Natural killer cell treated with Interleukin-12 subunit alpha and Interleukin-12 subunit beta and Interleukin-15 and Interleukin-18, amount 100 ng/mL, for 72 hours (primary cell): ENCODE results near the gene GIPC3. TPM values are rescaled to one million over a fixed set of nuclear protein-coding genes. Genes with fewer than 3 reads are reported as not detected.
"Not testable (repeated sequence)": the region's sequence is repeated elsewhere in the genome, so short reads cannot be mapped to it uniquely, and the experiment has no call there.

ENCODE experiments used
- ATAC-seq, 2 donors: fragments of 150-1000 bp; cut with Tn5 transposase in 1 of 2; sonication (Bioruptor Pico), chemical (Tn5 transposase) in 1 of 2; 2 replicates each; pipeline ENCODE4 v1.10.0; 2021
- DNase-seq: peaks from one replicate; pipeline ENCODE4 v3.0.0; 2022; ENCODE audit warnings: low spot score
- H3K27ac Mint-ChIP-seq, 2 donors: 1 replicate in 1 of 2; 2 replicates in 1 of 2; pipeline ENCODE4 v1.8.0; 2022; ENCODE audit warnings: mixed read lengths in 2 of 2, mild to moderate bottlenecking in 1 of 2, moderate library complexity in 1 of 2
- H3K27me3 Mint-ChIP-seq, 2 donors: 1 replicate in 1 of 2; 2 replicates in 1 of 2; pipeline ENCODE4 v1.8.0; 2022; ENCODE audit warnings: mixed read lengths in 2 of 2
- H3K36me3 Mint-ChIP-seq: one replicate; pipeline ENCODE4 v1.8.0; 2022; ENCODE audit warnings: mixed read lengths
- H3K4me1 Mint-ChIP-seq, 2 donors: 1 replicate in 1 of 2; 2 replicates in 1 of 2; pipeline ENCODE4 v1.8.0; 2022; ENCODE audit warnings: low read depth in 2 of 2, mixed read lengths in 2 of 2, mild to moderate bottlenecking in 1 of 2
- H3K4me3 Mint-ChIP-seq: one replicate; pipeline ENCODE4 v1.8.0; 2022; ENCODE audit warnings: mixed read lengths
- H3K9me3 Mint-ChIP-seq: 2 replicates; pipeline ENCODE4 v1.8.0; 2022; ENCODE audit warnings: mixed read lengths
- total RNA-seq, 2 donors: library from RNA; stranded (reverse); gene quantifications; one replicate each; pipeline ENCODE4 v1.2.3, GENCODE V29; 2022

Gene GIPC3
- total RNA-seq, 2 donors from 2014 or later = 0.25 to 0.40 TPM

DNA sequence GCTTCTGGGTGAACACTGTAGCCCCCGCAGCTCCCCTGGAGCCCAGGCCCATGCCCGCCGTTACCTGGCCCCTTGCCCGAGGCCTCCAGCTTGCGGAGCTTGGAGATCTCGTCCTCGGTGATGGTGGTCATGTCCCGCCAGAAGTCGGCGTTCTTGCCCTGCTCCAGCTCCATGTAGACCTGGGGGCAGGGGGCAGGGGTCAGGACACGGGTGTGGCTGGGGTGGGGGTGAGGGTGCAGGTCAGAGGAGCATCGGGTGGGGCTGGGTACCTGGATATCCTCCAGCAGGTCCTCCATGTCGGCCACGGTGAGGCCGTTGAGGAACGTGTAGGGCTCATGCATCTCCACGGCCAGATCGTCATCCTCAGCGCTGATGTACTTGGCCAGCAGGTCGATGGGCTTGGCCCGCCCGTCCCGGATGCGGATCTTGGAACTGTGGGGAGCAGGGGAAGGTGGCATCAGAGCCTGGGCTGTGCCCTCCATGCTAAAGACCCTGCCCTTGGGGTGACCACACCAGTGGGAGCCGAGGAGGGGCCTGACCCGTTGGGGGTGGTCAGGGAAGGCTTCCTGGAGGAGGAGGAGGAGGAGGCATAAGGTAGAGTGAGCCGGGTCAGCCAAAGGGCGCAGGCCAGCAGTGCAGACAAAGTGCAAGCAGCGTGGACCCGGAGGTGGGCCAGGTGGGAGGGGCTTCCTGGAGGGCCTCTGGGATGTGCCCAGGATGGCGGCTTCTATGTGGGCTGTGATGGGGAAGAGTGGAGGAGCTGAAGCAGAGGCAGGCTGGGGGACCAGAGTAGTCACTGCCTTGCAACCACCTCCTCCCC is 33.7 kb downstream of the GIPC3 start:
- Mint-ChIP-seq H3K27ac (no peak overlapping the region), H3K4me3 (no peak overlapping the region), H3K4me1 (peaks cover under 1% of the 10 kb centered on the region in 2 donors), H3K36me3 (no peaks in the 10 kb centered on the region), H3K27me3 (no peaks in the 10 kb centered on the region), H3K9me3 (no peaks in the 10 kb centered on the region)
- ATAC-seq (no peak), DNase-seq (no peak)

DNA sequence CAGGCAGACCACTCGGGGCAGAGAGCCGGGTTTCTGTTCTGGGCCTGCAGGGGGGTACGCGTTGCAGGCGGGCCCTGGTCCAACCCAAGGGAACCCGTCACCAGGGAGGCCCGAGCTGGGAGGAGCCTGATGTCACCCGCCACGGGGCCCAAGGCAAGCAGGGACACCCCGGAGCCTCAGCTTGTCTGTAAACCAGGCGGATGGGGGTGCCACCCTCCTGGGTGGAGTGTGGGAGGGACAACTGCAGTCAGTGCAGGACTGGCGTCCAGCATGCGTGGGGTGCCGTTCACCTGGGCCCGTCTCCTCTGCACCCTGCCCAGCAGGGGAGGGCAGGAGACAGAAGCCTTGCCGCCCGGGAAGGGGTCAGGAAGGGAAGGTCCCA is 34.3 kb downstream of the GIPC3 start:
- no peaks in the 10 kb centered on the region for H3K9me3 Mint-ChIP-seq
- H3K4me1 Mint-ChIP-seq = peaks cover 7% of the 10 kb centered on the region in 2 donors
- no peaks in the 10 kb centered on the region for H3K36me3 Mint-ChIP-seq
- no peak overlapping the region for H3K4me3 Mint-ChIP-seq
- no peak overlapping the region for H3K27ac Mint-ChIP-seq
- H3K27me3 Mint-ChIP-seq = no peaks in the 10 kb centered on the region
- ATAC-seq (no peak), DNase-seq (no peak)

DNA sequence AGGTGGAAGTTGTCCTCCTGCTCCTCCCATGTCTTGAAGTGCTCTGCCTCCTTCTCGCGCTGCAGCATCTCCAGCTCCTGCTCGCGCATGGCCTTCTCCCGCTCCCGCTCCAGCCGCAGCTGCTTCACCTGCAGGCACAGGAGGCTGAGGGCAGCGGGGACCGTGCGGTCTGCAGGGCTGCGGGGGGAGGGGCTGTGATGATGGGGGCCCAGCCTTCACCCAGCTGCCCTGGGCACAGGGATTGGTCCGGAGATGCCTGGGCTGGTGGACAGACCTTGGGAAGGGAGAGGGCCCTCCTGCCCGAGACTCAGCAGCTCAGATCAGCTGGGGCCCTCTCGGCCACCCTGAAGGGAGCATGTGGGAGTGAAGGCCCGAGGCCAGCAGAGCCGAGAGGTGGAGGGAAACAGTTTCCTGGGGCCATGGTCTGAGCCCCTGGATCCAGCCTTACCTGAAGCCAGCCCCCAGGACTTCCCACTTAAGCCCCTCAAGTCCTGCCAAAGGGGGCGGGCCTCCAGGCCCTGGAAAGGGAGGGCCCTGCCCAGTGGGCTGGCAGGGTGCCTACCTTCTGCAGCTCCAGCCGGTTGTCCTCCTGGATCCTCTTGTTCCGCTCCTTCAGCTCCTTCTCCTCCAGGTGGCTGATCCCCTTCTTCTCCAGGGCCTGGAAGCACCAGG is 35.0 kb downstream of the GIPC3 start:
- no peak overlapping the region for H3K27ac Mint-ChIP-seq
- peaks cover 7 to 8% of the 10 kb centered on the region in 2 donors for H3K4me1 Mint-ChIP-seq
- DNase-seq (no peak), ATAC-seq (no peak)
- H3K27me3 Mint-ChIP-seq = no peaks in the 10 kb centered on the region
- no peaks in the 10 kb centered on the region for H3K9me3 Mint-ChIP-seq
- H3K36me3 Mint-ChIP-seq = no peaks in the 10 kb centered on the region
- no peak overlapping the region for H3K4me3 Mint-ChIP-seq

DNA sequence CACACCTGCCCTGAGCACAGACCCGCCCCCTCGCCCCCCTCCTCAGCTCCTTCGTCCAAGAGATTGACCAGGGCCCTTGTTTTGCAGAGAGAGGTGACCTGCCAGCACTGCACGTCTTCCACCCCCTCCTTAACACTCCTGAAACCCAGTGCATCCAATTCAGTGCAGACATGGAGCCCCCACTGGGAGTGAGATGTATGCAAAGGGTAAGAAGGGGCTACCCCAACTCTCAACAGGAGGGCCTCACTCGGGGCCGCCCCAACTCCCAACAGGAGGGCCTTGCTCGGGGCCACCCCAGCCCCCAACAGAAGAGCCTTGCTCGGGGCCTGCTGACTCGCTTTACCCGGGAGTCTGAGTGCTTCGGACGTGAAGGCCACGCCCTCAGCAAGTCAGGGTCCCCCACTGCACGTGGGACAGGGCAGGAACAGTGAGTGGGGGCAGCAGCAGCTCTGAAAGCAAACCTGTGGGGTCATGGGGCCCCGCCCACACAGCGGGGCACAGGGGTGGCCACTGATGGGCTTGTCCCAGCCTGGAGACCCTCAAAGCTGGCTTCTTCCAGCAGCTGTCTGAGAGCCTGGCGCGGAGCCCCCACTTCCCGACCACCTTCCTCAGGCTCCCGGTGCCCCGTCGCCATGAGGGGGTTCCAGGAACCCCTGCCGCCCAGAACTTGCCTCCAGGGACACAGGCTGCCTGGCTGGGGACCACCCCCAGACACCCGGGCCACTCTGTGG is 35.7 kb downstream of the GIPC3 start:
- DNase-seq = no peak
- Mint-ChIP-seq H3K9me3 (no peaks in the 10 kb centered on the region), H3K36me3 (no peaks in the 10 kb centered on the region), H3K27me3 (no peaks in the 10 kb centered on the region), H3K4me1 (peaks cover 9 to 10% of the 10 kb centered on the region in 2 donors), H3K4me3 (no peak overlapping the region), H3K27ac (no peak overlapping the region)
- no peak for ATAC-seq

DNA sequence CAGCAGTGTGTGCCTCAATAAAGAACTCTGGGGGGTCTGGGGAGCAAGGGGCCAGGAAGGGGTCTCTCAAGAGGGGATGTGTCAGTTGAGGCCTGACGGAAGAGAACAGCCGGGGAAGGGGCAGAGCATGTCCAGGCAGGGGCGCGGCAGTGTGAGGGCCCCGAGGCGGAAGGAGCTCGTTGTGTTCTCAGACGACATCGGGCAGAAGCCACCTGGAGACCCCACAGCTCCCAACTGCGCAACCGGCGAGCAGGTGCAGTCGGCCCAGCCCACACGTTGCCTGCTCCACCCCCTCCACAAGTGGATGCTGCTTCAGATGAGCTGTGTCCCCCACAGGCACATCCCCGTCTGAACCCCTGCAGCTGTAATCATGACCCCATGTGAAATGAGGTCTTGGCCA is 36.4 kb downstream of the GIPC3 start:
- DNase-seq = no peak
- Mint-ChIP-seq H3K4me1 (peaks cover 14 to 15% of the 10 kb centered on the region in 2 donors), H3K9me3 (no peaks in the 10 kb centered on the region), H3K27me3 (no peaks in the 10 kb centered on the region), H3K27ac (no peak overlapping the region), H3K36me3 (no peaks in the 10 kb centered on the region), H3K4me3 (no peak overlapping the region)
- ATAC-seq = no peak

DNA sequence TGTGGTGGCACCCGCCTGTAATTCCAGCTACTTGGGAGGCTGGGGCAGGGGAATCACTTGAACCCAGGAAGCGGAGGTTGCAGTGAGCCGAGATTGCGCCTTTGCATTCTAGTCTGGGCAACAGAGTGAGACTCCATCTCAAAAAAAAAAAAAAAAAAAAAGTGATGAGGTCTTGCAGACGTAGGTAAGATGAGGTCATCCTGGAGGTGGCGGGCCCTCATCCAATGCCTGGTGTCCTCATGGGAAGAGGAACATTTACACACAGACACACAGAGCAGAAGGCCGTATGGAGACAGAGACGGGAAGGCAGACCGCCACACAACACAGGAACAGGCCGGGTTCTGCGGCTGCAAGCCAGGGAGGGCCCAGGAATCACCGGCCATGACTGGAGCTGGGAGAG is 36.9 kb downstream of the GIPC3 start:
- Mint-ChIP-seq H3K9me3 (no peaks in the 10 kb centered on the region), H3K4me1 (peaks cover 19 to 20% of the 10 kb centered on the region in 2 donors), H3K4me3 (no peak overlapping the region), H3K36me3 (no peaks in the 10 kb centered on the region), H3K27ac (no peak overlapping the region), H3K27me3 (no peaks in the 10 kb centered on the region)
- no peak for ATAC-seq
- DNase-seq = no peak

DNA sequence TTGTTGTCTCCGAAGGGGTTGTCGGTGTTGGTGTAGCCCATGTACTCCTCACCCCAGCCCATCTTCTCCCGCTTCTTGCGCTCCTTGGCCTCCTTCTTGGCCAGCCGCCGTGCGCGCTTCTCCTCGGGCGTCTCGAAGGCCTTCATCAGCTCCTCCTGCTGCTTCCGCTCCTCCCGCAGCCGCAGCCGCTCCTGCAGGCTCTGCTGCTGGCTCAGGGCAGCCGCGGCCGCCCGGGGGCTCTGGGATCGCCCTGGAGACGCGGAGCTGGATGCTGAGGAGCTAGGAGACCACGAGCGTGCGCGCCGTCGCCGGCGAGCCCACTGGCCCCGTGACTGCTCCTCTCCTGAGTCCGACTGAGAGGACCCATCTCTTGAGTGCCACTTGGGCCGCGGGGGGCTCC is 38.4 kb downstream of the GIPC3 start:
- ATAC-seq = no peak
- no peak for DNase-seq
- H3K27ac Mint-ChIP-seq = no peak overlapping the region
- no peaks in the 10 kb centered on the region for H3K36me3 Mint-ChIP-seq
- H3K4me1 Mint-ChIP-seq = peaks cover 19 to 22% of the 10 kb centered on the region in 2 donors
- no peaks in the 10 kb centered on the region for H3K9me3 Mint-ChIP-seq
- no peak overlapping the region for H3K4me3 Mint-ChIP-seq
- H3K27me3 Mint-ChIP-seq = no peaks in the 10 kb centered on the region

DNA sequence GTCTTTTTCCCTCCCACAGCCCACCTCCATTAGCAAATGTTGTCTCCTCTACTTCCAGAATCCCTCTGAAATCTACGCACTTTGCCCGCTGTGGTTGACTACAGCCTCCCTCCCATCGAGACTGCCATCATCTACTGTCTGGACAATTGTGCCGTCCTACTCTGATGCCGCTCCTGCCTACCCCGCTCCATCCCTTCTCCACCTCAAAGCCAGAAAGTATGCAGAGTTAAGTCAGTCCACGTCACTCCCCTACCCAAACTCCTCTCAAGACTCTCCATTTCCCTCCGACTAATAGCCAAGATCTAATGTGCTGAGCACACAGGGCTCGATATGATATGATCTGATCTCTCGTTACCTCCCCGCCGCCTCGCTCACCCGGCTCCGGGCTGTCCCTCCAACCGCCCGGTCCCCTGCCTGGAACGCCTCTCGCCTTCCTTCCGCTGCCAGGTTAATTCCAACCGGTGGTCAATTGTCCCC is 40.8 kb downstream of the GIPC3 start:
- ATAC-seq = peak in 1 of 2 donors; percentile 1
- H3K27me3 Mint-ChIP-seq = no peaks in the 10 kb centered on the region
- H3K4me3 Mint-ChIP-seq = peak overlapping the region; percentile 98
- H3K27ac Mint-ChIP-seq = peak overlapping the region; percentile 94 to 99
- peaks cover 19 to 29% of the 10 kb centered on the region in 2 donors for H3K4me1 Mint-ChIP-seq
- no peaks in the 10 kb centered on the region for H3K36me3 Mint-ChIP-seq
- no peak for DNase-seq
- no peaks in the 10 kb centered on the region for H3K9me3 Mint-ChIP-seq

DNA sequence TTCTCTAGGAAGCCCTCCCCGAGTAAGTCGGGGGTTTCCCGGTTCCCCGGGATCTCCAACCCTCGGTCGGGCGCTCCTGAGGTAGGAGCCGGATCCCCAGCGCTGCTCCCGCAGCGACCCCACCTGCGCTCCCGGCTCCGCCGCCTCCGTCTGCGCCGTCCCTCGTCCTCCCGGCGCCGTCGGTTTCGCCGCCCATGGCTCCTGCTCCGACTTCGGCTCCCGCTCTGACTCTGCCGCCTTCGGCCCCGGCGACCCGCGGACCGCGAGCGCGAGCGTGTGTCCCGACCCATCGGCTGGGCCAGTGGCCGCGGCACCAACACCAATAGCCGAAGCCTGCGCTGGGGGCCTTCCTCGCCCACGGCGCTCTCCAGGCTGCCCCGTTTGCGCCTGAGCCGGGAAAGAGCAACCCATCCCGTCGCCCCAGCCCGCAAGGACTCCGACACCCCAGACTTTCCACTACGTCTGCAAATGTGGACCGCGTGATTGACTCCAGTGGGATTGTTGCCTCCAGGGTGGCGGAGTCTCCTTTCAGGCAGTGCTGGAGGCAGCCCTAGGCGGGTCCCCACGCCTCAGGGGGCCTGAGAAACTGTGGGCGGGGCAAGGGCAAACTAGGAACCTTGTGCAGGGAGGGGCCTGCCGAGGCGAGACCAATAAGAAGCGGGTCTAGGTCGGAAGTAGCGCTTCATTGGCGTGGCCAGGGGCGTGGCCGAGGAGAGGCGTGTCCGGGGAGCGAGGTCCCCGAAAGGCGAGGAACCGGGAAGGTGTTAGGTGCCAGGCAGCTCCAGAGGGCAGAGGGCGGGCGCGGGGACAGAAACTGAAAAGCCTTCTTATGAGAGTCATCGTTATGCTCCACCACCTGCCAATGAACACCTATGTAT is 41.4 kb downstream of the GIPC3 start, which contains the start of gene CACTIN:
Gene CACTIN, minus strand, starts transcription at position 318 of the 878 bp plus-strand sequence. Its CDS starts 28 bp downstream, at position 290.
- DNase-seq = peak; percentile 99
- Mint-ChIP-seq H3K9me3 (no peaks in the 10 kb centered on the region), H3K27me3 (no peaks in the 10 kb centered on the region), H3K4me3 (peak within 1 kb of the TSS; percentile 98), H3K4me1 (peaks cover 19 to 29% of the 10 kb centered on the region in 2 donors), H3K36me3 (no peaks in the 10 kb centered on the region), H3K27ac (peak within 1 kb of the TSS; percentile 94 to 99)
- peak; percentile 98 for ATAC-seq

DNA sequence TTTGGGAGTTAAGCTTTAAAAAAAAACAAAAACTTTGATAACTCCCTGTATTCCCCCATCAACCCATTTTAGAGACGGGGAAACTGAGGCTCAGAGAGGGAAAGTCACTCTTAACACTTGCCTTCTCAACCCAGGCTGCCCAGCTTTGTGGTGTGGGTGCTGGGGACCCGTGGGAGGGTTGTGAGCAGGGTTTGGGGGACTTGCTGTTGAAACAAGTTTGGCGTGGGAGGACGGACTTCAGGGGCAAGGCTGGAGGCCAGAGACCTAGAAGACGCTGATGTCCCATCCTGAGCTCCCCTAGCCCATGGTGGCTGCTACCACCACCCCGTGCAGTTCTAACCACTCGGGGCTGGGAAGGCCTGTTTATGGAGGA is 42.1 kb downstream of the GIPC3 start:
- peak overlapping the region; percentile 98 for H3K4me3 Mint-ChIP-seq
- ATAC-seq = no peak
- no peak for DNase-seq
- no peaks in the 10 kb centered on the region for H3K9me3 Mint-ChIP-seq
- H3K36me3 Mint-ChIP-seq = no peaks in the 10 kb centered on the region
- no peaks in the 10 kb centered on the region for H3K27me3 Mint-ChIP-seq
- peaks cover 19 to 29% of the 10 kb centered on the region in 2 donors for H3K4me1 Mint-ChIP-seq
- H3K27ac Mint-ChIP-seq = peak overlapping the region; percentile 94 to 99

DNA sequence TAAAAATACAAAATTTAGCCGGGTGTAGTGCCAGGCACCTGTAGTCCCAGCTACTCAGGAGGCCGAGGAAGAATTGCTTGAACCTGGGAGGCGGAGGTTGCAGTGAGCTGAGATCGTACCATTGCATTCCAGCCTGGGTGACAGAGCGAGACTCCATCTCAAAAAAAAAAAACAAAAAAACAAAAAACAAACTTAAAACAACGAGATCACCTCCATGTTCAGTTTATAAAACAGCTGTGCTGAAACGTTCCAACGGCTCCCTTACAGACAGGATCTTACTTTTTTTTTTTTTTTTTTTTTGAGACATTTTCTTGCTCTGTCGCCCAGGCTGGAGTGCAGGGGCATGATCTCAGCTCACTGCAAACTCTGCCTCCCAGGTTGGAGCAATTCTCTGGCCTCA is 43.5 kb downstream of the GIPC3 start:
- not testable (repeated sequence) for ATAC-seq, H3K27ac Mint-ChIP-seq, H3K36me3 Mint-ChIP-seq, H3K27me3 Mint-ChIP-seq, H3K4me3 Mint-ChIP-seq, DNase-seq, H3K9me3 Mint-ChIP-seq
- peaks cover 19 to 29% of the 10 kb centered on the region in 2 donors for H3K4me1 Mint-ChIP-seq

DNA sequence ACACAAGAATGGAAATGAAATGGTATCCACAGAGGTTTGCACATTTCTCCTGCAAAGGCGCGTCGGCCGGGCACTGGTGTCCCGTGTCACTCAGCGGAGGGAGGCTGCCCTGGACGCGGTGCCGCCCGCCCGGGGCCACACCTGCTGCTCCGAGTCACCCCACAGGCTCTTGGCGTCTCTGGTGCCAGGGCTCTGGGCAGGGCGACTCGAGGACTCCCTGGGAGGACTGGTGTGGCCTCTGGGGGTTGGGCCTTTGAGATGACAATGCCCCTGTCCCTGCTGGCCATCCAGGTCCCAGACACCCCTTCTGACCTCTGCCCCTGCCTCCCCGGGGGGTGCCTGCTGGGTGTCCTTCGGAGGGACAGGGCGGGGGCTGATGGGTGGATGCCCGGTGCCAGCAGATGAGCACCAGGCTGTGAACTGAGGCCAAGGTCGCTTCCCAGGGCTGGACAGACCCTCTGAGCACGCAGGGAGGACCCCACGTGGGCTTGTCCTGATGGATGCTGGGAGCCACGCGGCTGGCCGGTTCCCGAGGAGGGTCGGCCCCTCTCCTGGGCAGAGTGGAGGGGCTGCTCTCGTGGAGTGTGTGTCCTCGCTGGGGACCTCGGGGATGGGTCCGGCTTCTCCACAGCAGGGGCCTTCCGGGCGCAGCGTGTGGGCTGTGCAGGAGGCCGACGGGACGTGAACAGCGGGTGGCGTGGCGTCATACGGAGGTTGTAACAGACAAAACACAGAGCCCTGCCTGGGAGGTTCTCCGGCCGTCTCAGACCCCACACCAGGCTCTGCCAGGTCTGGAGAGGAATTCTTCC is 46.0 kb downstream of the GIPC3 start:
- H3K27ac Mint-ChIP-seq = no peak overlapping the region
- H3K36me3 Mint-ChIP-seq = no peaks in the 10 kb centered on the region
- ATAC-seq = no peak
- H3K27me3 Mint-ChIP-seq = no peaks in the 10 kb centered on the region
- no peaks in the 10 kb centered on the region for H3K9me3 Mint-ChIP-seq
- H3K4me1 Mint-ChIP-seq = peaks cover 6 to 17% of the 10 kb centered on the region in 2 donors
- DNase-seq = no peak
- H3K4me3 Mint-ChIP-seq = no peak overlapping the region
